CD4-positive, alpha-beta T cell treated with Interleukin-21 for 1 hour (primary cell): ENCODE results near the gene MRPL20.

ENCODE experiments used
- DNase-seq: peaks from one replicate; pipeline ENCODE4 v3.0.0-alpha.2; 2020

MRPL20 gene

DNA sequence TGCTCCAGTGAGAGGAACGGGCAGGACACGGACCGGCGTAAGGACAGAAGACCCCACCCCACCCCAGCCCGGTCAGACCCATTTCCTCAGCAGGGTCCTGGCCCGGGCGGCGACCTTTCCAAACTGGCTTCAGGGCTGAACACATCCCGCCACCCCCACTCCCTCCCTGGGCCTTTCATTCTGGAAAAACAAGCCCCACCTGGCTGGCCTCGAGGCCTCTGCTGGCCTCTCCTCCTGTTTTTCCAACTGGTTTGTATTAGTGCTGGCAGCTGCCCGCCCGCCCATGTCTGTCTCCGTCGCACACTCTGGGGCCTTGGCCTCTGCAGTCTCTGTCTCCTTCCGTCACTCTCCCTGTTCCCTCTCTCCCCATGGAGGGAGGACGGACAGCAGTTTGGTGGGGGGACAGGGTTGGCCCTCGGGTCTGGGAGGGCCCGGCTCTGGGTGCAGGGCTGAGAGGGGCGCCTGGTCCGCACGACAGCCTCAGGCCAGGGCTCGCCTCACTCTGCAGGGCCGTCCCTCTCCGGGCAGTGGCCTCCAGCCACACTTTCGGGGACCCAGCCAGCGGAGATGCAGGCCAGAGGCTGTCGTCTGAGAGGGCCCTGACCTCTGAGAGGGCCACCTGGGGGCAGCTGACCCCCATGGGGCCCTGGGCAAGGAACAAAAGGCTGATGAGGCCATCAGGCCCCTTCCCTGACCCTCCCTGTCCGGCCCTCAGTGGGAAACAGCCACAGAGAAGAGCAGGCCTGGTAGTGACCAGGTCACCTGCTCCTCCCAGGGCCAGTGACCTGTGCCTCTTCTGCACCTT is 47.2 kb downstream of the MRPL20 start:
- DNase-seq: no peak

DNA sequence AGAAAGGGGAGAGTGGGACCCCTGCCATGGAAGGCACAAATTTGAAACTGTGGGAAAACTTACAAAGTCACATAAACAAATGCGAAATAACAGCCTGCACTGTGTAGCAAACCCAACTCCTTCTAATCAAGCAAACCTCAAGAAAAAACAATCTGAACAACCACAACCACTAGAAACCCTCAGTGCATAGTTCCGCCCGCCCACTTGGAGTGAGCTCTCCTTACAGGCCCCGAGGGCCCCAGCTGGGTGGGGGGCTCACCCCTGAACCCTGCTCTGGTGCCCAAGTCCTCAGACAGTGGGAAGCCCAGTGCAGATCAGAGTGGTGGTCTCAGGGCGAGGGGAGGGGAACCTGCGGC is 47.8 kb downstream of the MRPL20 start:
- no peak for DNase-seq

DNA sequence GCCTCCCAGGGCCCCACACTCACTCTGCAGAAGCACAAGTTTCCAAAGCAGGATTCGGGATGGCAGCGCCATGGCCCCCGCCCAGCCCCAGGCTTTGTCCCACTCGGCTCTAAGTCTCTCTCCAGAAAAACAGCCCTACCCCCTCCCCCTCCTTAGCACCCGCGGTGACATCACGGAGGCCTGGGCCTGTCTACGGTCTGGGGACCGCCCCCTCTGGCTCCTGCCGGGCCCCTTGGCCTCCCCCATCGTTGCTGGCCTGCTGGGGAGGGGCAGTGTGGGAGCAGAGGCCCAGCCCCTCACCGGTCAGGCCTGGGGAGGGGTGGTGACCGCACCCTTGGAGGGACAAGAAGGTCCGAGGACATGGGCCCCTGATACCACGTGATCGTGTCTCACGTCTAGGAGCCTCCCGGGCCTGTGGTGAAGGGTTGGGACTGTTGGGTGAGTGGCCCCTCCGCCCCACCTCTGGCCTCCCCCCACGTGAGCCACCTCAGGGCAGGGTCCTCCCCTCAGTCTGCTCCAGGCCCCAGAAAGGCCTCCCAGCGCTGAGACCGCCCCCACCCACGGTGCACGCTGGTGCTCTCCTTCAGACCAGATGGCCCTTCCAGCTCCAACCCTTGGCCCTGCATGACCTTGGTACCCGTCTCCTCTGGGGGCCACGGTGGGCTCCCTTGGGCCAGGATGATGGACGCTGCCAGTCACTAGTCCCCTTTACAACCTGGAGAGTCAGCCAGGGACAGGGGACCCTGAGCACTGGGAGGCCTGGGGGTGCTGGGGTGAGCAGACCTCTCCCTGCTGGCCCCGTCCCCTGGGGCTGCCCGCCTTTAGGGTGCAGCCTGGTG is 48.4 kb downstream of the MRPL20 start, which contains the start of gene MXRA8:
MXRA8 (minus strand) TSS at position 123 of the 839 bp plus-strand sequence; CDS start at position 72, 51 bp downstream.
- DNase-seq: no peak

DNA sequence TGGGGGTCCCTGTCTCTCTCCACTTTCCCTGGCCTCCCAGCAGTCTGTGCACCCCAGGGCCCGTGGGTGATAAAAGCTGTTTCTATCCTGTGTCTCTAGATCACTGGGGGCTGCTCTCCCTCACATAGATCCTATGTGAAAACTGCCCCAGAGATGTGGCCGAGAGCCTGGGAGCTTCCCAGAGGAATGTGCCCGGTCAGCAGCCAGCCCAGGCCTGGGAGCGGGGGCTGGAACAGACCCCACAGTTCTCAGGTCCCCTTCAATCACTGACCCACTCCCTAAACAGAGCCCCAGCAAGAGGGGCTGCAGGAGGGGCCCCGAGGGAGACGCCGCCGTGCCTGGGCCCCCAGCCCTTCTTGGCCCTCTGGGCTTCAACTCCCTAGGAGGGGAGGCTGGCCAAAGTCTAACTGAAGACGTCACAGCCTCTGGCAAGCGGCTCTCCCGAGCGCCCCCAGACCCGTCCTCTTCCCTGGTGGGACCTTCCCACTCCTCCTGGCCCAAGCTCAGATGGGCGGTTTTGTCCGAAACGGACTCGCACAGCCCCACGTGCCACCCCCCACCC is 49.1 kb downstream of the MRPL20 start:
- no peak for DNase-seq

DNA sequence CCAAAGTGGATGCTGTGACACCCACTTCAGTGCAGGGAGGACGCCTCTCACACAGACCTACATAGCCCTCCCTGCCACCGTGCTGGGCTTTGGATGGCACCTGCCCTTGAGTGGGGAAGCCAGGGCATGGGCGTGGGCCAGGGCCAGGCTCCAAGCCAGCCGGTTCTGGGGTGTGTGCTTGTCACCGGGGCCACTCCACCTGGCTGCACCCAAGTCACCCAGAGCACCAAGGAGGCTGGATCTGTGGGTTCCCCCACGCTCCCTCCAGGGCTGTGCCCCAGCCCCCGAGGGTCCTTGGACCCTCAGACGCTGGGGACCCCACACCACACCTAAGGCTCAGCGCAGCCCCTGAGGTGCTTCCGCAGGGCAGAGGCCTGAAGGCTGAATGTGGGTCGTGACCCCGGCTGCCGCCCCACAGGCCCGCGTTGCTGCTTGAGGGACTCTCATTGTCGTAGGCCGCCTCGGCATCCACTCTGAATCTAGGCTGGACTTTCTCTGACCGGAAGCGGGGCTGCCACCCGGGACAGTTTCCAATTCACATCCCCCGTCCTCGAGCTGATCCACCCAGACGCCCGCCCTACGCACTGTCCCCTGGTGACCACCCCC is 50.2 kb downstream of the MRPL20 start:
- DNase-seq: no peak

DNA sequence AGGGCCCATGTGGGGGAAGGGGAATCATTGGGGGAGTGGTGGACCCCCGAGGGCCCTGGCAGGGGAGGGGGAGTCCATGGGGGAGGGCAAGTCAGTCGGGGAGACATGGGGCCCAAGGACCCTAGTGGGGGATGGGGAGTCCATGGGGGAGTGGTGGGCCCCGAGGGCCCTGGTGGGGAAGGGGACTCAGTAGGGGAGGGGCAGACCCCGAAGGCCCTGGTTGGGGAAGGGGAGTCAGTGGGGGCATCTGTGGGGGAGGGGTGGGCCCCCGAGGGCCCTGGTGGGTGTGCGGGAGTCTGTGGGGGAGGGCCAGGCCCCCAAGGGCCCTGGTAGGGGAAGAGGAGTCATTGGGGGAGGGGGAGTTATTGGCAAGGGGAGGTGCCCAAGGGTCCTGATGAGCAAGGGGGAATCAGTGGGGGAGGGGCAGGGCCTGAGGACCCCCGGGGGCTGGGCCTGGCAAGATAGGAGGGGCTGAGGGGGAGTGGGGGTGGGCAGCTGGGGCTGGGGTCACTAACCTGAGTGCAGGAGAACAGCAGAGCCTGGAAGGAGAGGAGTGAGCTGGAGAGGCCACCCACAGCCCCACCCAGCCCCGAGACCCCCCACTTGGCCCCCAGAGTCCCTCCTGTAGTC is 50.8 kb downstream of the MRPL20 start:
- no peak for DNase-seq

DNA sequence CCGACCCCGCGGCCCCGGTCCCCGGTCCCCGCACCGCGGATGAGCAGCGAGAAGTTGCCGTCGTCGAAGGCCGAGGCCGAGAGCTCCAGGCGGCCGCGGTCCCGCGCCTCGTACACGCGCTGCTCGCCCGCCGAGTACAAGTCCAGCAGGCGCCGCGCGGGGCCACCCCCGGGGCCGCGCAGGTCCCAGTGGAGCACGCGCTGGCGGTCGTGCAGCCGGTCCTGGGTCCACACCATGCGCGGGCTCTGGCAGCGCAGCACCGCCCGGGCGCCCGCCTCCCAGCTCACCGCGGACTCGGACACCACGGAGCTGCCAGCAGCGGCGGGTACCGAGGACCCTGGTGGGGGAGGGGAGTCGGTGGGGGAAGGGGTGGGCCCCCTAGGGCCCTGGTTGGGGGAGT is 51.7 kb downstream of the MRPL20 start:
- DNase-seq: no peak

DNA sequence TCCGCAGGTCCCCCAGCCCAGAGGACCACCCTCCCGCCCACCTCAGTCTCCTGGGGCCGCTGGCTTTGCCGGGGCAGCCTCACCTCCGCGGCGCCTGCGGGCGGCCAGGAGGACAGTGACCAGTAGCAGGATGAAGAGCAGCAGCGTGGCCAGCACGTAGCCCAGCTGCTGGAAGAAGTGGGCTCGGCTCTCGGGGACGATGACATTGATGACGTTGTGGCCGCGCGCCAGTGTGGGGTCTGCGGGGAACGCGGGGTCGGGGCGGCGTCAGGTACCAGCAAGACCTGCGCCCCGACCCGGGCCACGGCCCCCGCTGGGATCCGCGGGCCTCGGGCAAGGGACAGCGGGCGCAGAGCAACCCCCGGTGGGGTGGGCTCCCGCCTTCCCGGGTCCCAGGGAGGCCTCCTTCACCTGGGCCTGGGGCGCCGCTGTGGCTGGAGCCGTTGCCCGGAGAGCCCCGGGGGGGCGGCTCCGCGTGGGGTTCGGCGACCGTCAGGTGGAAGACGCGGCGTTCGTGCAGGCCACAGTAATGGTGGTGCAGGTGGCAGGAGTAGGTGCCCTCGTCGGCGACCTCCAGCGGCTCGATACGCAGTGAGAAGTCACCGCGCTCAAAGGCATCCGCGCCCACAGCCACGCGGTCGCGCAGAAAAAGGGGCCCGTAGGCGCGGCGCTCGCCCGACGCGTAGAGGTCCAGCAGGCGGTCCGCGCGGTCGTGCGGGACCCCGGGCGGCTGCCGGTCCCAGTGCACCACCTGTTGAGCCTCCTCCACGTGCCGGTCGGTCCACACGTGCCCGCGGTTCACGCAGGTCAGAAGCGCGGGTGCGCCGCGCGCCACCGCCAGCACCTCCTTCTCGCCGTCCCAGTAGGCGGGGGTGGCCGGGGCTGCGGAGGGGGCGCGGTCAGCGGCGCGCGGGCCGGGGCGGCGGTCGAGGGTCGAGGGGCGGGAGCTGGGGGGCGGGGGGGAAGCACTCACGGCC is 52.5 kb downstream of the MRPL20 start:
- no peak for DNase-seq

DNA sequence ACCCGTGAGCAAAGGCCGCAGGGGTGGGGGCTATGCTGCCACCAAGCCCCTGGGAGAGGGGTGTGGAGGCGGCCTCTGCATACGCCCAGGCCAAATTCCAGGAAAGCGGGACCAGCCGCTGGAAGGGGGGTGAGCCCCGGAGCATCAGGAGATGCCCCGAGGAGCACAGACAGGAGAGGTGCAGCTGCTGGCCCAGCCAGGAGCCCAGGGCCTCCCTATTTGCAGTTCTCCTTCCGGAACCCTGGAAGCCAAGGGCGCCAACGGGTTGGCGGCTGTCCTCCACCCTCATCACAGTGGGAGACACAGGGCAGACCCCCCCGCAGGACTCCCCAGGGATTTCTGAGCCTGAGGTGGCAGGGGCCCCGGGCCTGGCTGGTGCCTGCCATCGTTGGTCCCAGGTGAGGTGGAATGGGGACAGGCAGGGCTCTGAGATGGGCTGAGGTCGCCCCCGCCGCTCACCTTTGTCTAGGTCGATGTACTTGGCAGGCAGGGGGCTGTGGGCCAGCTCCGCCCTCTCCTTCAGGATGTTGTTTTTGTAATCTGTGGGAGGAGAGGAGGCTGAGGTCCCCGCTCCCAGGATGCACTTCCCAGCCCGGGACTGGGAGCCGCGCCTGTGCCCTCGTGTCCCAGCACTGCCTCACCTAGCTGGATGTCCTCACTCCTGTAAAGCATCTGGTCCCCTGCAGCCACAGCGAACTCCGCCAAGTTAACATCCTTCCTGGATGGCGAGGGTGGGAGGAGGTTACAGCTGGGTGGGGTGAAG is 53.5 kb downstream of the MRPL20 start:
- DNase-seq: no peak

DNA sequence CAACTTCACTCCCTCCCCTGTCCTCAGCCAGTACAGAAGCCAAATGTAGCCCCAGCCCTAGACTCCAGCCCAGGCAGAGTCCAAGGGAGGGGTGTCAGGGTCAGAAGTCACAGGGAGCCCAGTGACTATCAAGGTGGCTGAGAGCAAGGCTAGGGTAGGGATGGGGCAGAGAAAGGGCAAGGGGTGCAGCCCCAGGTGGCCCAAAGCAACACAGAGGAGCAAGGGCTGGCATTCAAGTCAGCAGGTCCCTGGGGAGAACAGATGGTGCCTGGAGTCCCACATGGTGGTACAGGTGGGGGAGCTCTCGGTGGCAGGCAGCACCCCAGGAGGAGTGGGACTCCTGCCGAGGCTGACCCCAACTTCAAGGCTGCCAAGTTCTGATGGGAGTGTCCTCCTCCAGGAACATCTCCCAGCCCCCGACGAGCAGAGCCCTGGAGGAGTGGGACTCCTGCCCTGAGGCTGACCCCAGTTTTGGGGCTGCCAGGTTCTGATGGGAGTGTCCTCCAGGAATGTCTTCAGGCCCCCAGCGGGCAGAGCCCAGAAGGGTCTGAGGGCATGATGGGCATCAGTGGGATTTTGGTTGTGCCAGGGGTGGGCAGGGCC is 54.2 kb downstream of the MRPL20 start:
- no peak for DNase-seq
